ENCODE data around the gene EIF3L.
A peak's percentile ranks its signal among the peaks of the same experiment; 100 is the strongest.

The EIF3L gene

DNA sequence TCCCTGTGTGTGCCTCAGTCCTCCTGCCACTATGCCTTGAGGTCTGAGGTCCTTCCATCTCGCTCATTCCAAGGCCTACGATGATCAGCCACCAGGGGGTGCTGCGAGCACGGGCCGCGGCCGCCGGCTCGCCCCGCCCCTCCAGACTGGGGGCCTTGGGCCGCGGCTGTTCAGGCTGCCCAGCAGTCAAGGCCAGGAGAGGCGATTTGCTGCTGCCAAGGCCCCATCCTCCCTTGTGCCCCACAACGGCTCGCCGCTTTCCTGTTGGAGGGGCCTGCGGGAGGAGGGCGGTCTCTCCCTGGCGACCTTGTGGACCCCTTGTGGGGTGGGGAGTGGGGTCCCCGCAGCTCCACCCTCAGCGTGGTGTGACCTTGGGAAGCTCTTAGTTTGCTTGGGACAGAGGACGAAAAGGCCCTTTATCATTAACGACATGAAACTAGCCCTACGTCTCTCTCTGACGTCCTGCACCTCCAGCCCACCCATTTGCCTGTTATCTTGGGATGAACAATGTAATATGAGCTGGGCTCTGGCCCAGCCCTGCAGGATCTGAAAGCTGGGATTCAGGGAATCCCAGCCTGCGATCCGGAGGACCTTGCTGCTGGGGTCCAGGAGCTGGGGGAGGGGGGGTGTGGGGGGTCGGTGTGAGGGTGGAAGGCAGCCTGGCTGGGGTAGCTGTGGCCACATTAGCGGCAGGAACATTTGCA is 31.4 kb upstream of the EIF3L start:
- peak; percentile 72 for DNase-seq

DNA sequence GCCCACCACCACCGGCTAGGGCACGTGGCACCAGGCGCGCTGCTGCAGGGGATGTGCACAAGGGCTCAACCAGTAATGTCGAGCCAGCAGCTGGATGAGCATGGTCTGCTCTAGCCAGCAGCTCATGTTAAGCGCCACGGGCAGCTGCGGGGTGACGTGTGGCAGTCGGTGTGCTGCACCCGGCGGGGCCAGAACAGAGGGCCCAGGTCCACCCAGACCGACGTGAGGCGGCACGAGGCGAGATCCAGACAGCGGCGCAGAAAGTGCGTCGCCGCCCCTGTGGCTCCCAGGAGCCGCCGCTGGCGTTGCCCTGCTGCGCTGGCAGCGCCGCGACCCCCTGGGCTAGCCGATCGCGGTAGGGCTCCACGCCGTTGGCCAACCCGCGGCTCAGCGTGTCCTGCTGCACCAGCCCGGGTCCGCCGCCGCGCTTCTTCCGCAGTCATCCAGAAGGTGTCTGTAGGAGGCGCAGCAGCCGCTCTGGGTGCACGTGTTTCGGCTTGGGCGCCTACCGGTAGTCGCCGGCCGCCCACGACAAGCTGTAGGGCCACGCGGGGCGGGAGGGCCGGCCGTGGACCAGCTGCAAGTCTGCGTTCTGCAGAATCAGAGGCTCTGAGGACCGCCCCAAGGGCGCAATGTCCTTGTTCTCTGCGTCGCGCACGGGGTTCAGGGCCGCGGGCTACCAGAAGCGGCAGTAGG is 30.7 kb upstream of the EIF3L start:
- DNase-seq, result peak; percentile 33

DNA sequence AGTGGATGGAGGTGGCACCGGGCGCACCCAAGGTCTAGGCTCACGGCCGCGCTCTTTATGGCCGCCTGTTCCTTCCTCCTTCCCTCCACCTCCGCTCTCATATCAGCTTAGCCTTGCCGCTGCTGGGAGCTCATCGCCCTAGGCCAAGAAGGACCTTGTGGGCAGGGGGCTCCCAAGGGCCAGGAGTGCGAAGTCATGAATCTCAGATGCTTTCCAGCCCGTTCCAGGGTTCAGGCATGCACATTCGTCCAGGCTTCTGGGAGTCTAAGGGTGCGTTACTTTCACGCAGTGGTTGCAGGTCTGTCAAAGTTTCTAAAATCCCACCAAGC is 30.1 kb upstream of the EIF3L start:
- no peak for DNase-seq

DNA sequence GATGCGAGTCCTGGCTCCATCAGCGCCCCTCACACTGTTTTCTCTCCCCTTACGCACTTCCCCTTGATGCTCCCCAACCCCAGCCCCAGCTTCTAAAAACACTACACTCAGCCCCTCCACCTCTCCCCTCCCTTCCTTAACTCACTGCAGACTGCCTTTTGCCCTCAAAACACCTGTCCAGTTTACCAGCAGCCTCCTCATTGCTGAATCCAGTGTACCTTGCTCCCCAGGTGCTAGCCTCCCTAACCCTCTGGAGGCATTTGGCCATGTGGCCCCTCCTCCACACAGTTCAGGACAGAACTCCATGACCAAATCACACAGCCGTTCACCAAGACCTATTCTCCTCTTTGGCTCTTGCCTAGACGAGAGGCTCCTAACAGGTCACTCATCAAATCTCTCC is 28.9 kb upstream of the EIF3L start:
- DNase-seq, result no peak

DNA sequence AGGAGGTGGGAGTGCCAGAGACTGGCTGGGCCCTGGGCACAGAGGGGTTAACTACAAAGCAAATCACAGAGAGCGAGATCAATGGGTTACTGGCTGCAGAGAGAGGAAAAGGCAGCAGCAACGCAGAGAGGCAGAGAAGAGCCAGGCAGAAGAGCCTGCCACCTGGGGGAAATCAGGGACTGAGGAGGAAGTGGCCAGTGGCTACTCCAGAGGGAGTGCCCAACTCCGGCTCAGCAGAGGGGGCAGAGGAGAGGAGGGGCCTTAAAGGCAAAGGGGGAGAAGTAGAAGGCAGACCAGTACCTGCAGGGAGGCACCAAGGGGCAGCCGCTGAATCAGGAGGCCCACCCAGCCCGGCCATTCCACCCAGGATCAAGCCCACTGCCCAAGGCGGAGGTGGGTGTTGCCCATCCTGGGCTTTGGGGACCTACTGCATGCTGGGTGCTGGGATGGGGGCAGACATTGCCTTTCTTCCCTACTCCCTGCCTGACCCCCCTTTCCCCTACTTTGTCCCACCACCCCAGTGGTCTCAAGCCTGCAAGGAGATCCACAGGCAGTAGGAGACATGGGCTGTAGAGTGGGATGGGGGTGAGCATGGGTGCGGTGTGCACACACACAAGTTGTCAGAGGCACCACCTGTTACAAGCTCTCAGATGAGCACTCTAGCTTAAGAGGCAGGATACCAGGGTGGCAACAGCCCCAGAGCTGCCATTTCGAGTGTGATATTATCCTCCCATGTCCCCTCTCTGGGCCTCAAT is 27.0 kb upstream of the EIF3L start:
- no peak for DNase-seq

DNA sequence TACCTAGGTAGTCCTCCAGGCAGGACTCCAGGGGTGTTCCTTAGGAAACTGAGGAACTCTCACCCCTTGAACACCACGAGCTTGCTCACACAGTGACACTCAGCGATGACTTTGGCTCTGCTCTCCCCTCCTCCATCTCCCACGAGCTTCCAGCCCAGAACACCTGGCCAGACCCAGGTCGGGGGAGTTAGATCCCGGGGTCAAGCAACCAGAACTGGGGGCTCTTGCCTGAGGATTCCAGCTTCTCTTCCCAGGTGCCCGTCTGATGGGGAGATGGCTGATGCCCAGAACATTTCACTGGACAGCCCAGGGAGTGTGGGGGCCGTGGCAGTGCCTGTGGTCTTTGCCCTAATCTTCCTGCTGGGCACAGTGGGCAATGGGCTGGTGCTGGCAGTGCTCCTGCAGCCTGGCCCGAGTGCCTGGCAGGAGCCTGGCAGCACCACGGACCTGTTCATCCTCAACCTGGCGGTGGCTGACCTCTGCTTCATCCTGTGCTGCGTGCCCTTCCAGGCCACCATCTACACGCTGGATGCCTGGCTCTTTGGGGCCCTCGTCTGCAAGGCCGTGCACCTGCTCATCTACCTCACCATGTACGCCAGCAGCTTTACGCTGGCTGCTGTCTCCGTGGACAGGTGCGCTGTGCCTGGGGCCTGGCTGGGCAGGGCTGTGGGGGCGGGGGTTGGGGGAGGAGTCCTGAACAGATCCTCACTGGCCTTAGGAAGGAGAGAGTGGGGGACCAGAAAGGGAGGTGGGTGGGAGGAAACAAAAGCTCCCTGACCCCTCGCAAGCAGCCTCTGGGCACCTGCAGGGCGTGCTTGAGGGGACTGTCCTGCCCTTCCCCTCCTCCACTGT is 25.9 kb upstream of the EIF3L start, which contains the start of gene GALR3:
GALR3 (plus strand) TSS at position 249 of the 852 bp plus-strand sequence; CDS start at position 274, 25 bp downstream.
- no peak for DNase-seq

DNA sequence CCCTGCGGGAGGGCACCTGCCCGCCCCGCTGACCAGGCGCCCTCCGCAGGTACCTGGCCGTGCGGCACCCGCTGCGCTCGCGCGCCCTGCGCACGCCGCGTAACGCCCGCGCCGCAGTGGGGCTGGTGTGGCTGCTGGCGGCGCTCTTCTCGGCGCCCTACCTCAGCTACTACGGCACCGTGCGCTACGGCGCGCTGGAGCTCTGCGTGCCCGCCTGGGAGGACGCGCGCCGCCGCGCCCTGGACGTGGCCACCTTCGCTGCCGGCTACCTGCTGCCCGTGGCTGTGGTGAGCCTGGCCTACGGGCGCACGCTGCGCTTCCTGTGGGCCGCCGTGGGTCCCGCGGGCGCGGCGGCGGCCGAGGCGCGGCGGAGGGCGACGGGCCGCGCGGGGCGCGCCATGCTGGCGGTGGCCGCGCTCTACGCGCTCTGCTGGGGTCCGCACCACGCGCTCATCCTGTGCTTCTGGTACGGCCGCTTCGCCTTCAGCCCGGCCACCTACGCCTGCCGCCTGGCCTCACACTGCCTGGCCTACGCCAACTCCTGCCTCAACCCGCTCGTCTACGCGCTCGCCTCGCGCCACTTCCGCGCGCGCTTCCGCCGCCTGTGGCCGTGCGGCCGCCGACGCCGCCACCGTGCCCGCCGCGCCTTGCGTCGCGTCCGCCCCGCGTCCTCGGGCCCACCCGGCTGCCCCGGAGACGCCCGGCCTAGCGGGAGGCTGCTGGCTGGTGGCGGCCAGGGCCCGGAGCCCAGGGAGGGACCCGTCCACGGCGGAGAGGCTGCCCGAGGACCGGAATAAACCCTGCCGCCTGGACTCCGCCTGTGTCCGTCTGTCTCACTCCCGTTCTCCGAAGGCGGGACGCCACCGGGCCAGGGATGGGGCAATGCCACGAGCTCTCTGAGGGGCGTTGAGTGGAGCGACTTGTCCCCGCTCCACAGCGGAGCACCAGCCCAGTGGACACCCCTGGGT is 24.3 kb upstream of the EIF3L start:
- no peak for DNase-seq

DNA sequence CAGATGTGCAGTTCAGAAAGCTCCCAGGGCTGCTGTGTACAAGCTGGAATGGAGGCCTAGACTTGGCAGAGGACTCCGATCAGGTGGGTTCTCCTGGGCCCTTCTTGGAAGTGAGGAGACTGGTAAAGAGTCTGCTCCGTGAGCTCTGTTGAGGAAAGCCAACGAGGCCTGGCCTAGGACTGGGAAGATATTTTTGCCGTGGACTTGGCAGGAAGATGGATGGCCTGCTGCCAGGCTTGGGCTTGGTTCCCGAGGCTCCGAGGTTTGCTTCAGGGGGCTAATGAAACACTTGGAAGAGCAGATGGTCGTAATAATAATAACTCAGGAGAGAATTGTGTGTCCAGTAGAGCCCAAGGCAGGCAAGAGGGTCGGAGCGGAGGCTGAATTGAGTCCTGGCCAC is 22.2 kb upstream of the EIF3L start:
- DNase-seq, result no peak

DNA sequence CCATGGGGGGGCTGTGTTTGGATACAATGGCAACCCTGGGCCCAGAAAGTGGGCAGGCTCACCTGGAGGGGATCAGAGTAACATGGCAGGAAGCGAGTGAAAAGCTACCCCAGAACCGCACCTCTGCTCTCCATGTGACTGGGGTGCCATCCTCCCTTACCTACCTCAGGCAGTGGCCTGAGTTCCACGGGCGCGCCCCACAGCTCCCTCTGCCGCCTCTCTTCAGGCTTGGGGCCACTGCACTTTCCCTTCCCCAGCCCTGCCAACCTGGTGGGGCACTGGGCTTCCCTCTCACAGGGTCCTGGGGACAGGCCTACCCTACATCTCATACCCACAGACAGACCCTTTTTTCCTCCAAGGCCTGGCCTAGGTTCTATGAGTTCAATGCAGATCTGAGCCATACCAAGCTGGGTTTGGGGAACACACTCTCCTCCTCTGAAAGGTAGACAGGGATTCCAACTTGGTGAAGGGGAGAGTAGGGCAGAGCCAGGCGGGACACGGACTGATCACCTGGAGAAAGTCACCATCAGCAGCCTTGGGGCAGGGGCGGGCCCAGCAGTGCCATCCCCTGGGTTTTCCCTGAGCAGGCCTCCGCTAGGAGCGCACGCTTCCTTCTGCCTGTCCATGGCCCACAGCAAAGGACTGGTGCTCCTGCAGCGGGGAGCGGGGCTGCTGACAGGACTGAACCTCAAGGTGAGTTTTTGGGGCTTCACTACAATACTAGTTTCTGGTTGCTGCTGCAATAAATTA is 19.0 kb upstream of the EIF3L start:
- no peak for DNase-seq

DNA sequence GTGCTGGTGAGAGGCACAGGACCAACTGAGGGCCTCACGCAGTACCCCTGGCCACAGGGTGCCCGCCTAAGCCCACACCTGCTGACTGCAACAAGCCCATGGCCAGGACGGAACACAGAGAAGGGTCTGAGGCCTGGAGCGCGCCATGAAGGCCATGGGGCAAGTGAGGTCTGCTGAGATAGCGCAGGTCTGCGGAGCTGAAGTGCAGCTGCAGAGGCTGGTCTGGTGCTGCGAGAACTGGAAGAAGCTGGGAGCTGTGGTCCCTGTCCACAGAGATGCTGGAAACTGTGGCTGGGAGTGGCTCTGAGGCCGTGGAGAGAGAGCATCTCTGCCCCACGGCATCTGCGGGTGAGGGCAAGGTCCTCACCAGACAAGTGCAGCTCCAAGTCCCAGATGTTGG is 17.7 kb upstream of the EIF3L start:
- no peak for DNase-seq

DNA sequence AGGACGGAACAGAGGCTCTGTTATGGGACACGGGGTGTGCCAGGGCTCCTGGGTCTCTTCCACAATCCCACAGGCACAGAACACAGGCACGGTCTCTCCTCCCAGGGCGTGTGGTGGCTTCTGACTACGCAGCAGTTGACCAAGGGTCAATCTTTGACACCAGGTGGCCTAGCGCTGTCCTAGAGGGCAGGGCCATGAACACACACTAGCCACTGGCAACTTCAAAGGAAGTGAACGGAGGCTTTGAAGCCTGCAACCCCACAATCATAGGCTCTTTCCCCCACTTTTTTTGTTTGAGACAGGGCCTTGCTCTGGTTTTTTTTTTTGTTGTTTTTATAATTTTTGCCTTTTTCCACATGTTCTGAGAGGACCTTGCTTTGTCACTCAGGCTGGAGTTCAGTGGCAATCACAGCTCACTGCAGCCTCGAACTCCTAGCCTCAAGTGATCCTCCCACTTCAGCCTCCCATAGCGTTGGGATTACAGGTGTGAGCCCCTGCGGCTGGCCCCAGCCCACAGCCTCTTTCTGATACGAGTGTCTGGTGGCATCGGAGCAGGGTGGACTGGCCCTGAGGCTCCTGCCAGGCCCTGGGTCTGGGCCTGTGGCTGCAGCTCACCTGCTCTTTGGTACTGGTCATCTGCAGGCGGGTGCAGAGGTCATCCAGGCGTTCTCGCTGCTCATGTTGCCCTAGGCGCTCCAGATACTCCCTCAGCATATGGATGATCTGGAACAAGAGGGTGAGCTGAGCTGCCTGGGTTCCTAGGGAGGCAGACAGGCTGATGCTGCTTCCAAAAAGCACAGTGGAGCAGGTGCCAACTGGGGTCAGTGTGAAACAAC is 17.0 kb upstream of the EIF3L start:
- DNase-seq, result no peak

DNA sequence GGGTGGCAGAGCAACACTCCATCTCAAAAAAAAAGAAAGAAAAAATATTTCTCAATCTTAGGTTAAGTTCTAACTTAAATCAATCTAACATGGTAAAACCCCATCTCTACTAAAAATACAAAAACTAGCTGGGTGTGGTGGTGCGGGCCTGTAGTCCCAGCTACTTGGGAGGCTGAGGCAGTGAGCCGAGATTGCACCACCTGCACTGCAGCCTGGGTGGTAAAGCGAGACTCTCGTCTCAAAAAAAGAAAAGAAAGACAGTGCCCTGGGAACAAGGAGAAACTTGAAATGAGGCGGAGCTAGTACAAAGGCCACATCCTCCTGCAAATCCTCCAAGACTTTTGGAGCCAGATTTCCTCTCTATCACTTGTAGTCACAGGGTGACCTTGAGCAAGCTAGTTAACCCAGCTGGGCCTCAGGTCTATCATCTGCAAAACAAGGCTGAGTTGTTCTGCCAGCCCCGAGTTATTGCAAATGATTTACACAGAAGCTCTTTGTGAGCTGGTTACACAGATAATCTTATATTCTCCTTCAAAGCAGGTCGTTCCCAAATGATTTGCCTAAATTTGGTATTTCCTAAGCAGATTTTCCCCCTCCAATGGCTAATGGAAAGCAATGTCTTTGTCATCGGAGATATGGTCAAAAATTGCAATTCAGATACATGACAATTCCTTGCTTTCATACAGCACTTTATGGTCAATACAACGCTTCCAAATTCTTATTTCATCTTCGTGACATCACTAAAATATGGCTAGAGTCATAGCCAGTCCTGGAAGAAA is 7.0 kb upstream of the EIF3L start:
- no peak for DNase-seq

DNA sequence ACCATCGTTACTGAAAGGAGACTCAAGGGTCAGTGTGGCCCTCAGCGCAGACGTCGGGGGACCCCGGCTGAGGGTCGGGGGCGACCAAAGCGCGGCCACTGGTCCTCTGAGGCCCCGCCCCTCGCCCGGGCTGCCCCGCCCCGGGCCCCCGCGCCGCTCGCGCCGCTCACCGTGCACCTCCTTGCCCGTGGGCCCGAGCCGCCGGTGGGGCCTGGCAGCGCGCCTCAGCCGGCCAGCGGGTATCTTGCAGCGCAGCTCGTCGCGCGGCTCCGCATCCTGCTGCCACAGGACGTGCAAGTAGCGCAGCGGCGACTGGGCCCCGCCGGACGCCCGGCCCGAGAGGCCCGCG is 5.5 kb upstream of the EIF3L start:
- DNase-seq, result peak; percentile 29

DNA sequence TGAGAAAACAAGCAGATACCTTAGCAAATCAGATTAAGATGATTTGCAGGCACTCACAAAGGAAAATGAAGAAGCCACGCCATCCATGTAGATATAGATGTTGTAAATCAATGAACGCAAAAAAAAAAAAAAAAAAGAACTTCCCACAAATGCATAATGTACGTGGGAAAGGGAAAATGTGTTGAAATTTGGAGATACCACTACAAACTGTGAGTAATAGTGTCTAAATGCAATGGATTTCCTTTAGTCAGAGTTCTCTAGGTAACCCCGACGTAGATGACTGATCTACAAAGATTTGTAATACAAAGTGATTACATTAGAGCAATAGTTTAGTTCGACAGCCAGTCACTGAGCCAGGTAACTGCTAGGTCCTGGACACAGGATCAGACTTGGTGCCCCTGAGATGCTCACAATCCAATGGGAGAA is 4.3 kb upstream of the EIF3L start:
- no peak for DNase-seq

DNA sequence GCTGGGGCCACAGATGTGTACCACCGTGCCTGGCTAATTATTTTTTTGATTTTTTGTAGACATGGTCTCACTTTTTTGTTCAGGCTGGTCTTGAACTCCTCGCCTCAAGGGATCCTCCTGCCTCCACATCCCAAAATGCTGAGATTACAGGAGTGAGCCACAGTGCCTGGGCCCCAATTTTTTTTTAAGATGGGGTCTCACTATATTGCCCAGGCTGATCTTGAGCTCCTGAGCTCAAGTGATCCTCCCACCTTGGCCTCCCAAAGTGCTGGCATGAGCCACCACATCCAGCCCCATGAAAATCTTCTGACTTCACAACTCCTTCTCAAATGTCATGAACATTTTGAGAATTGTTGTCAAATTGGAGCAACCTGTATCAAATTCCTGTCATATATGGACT is 2.8 kb upstream of the EIF3L start:
- DNase-seq, result no peak

DNA sequence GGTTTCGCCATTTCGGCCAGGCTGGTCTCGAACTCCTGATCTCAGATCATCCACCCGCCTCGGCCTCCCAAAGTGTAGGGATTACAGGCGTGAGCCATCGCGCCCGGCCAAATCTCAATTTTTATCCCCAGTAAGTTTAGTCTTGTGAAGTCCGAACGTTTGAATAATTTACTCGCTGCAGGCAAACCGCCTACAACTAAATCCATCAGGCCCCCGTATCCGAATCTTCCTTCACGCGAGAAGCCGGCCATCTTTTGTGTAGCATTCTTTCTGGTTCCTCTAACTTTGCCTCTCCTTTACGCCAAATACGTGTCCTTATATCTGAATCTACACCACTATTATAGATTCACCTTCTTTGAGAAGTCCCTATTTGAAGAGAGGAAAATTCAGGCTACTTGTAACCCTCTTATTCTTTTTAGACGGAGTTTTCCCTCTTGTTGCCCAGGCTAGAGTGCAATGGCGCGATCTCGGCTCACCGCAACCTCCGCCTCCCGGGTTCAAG is 581 bp upstream of the EIF3L start:
- no peak for DNase-seq

DNA sequence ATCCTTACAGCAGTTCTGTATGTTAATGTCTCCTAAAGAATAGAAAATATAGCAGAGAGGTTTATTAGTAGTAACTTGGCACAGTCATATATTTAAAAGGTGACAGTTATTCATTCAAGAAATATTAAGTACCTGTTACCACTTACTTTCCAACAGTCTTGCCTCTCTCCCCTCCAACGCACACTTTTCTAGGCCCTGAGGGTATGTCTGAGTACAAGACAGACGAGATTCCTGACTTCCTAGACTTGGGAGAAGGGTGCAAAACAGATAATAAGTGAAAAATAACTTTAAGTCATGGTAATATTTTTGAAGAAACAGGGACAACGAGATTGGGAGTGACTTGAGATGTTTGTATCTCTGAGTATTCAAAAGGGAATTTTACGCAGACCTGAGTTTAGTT is 1.6 kb downstream of the EIF3L start:
- no peak for DNase-seq

DNA sequence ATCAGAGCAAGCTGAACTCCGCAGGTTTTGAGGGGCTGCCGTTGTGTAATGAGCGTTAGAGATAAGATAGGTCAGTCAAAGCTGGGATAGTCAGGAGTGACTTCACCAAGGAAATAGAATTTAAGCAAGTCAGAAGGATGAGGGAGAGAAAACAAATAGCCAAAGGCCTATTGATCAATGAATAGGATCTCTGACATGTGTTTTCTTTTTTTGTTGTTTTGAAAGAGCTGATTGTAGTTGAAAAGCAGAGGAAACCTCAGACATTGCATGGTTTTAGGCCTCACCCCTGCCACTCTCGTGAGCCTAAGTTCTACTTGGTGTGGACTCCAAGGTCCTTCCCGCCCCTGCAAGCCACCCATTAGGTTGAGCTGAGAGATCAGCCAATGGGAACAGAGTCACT is 3.2 kb downstream of the EIF3L start:
- DNase-seq, result no peak

DNA sequence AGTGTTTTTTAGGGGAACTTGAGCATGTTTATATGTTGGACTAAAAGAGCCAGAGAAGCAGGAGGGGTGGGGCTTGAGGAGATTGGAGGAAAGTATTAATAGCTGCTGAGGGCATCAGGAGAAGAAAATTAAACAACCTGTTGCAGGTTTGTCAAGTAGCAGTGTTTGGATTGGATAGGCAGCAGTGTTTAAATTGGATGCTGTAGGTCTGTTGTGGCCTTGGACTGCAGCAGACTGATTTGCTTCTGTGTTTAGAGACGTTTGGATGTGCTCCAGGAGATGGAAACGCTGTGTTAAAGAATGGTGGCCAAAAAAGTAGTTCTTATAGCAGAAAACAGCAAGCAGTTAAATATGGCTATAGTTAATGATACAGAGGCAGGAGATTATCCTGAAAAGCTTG is 5.7 kb downstream of the EIF3L start:
- no peak for DNase-seq
